ENCODE data around the gene NUCKS1.

DNA sequence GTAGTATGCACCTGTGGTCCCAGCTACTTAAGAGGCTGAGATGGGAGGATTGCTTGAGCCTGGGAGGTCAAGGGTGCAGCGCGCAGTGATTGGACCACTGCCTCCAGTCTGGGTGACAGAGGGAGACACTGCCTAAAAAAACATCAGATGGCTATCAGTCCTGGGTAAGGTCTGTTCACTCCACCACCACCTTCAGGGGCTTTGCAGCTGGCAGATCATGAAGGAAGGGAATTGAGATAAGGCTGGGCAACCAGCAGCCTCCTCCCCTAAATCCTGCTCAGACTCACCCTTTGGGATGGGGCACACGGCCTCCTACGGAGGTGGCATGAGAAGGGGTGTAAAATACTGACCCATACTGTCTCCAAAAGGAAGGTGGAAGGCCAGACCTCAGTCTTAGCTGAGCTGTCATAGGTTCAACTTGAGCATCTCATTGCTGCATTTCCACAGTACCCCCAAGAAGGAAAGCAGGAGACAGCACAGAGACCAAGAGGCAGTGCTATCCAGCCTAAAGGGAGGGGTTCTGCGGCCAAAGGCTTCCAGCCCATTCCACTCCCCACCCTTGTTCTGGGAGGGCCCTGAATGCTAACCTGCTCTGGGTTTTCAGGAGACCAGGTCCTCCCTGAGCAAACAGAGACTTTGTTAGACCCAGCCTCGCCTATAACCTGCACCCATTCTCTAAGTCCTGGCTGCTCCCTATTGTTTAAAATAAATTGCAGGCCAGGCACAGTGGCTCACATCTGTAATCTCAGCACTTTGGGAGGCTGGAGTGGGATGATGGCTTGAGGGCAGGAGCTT is 83.4 kb downstream of the NUCKS1 start:
- TF ChIP-seq, protein P1, sequence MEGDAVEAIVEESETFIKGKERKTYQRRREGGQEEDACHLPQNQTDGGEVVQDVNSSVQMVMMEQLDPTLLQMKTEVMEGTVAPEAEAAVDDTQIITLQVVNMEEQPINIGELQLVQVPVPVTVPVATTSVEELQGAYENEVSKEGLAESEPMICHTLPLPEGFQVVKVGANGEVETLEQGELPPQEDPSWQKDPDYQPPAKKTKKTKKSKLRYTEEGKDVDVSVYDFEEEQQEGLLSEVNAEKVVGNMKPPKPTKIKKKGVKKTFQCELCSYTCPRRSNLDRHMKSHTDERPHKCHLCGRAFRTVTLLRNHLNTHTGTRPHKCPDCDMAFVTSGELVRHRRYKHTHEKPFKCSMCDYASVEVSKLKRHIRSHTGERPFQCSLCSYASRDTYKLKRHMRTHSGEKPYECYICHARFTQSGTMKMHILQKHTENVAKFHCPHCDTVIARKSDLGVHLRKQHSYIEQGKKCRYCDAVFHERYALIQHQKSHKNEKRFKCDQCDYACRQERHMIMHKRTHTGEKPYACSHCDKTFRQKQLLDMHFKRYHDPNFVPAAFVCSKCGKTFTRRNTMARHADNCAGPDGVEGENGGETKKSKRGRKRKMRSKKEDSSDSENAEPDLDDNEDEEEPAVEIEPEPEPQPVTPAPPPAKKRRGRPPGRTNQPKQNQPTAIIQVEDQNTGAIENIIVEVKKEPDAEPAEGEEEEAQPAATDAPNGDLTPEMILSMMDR (IDR thresholded peaks at IDR 0.05): no peak
- TF ChIP-seq POLR2A (IDR thresholded peaks at IDR 0.05): no peak

All from esophagus squamous epithelium (tissue), 4 donors.